WTC11 (cell line): Measurements from ENCODE around the gene FASTKD3. TPM values are rescaled to one million over a fixed set of nuclear protein-coding genes. Genes with fewer than 3 reads are reported as not detected.

Source experiments
- ATAC-seq: fragments of 200-7000 bp; cut with Tn5 transposase; 2 replicates; pipeline ENCODE4 v1.10.0; 2021; ENCODE audit warnings: mild to moderate bottlenecking, moderate library complexity
- CTCF ChIA-PET: fragments of 300-600 bp; sonication (Branson Sonifier 250); formaldehyde crosslinking; loops from one replicate; lab custom pipeline; 2021; ENCODE audit warnings: antibody characterized with exemption; lab: Charles Lee
- POLR2A ChIA-PET: fragments of 350-600 bp; sonication (Branson Sonifier 250); formaldehyde crosslinking; loops from one replicate; lab custom pipeline; 2021; ENCODE audit warnings: antibody characterized with exemption; lab: Charles Lee
- DNase-seq: peaks from one replicate; pipeline ENCODE4 v3.0.0; 2021; ENCODE audit warnings: low spot score
- H3K27ac Mint-ChIP-seq: 2 replicates; pipeline ENCODE4 v1.8.0; 2021; ENCODE audit warnings: mixed read lengths
- H3K27me3 Mint-ChIP-seq: 2 replicates; pipeline ENCODE4 v1.8.0; 2021; ENCODE audit warnings: low read depth, mild to moderate bottlenecking, moderate library complexity, mixed read lengths
- H3K36me3 Mint-ChIP-seq: 2 replicates; pipeline ENCODE4 v1.8.0; 2021; ENCODE audit warnings: mixed read lengths
- H3K4me1 Mint-ChIP-seq: 2 replicates; pipeline ENCODE4 v1.8.0; 2022; ENCODE audit warnings: mixed read lengths
- H3K4me3 Mint-ChIP-seq: 2 replicates; pipeline ENCODE4 v1.8.0; 2021; ENCODE audit warnings: mild to moderate bottlenecking, moderate library complexity, mixed read lengths
- H3K9me3 Mint-ChIP-seq: 2 replicates; pipeline ENCODE4 v1.8.0; 2021; ENCODE audit warnings: mixed read lengths
- CREB1 ChIP-seq: sonication (generic); formaldehyde crosslinking; IDR thresholded peaks from 2 replicates; pipeline ENCODE4 v1.8.0; 2023; ENCODE audit warnings: mild to moderate bottlenecking, missing genetic modification reagents
- ELF4 ChIP-seq: sonication (generic); formaldehyde crosslinking; IDR thresholded peaks from 2 replicates; pipeline ENCODE4 v1.8.1; 2022; ENCODE audit warnings: low read depth, mild to moderate bottlenecking, moderate library complexity, missing genetic modification reagents
- EMX1 ChIP-seq: fragments of 250-450 bp; sonication (Bioruptor Pico); IDR thresholded peaks from 2 replicates; pipeline ENCODE4 v1.8.0; 2021; ENCODE audit warnings: mild to moderate bottlenecking
- ESRRA ChIP-seq: sonication (generic); formaldehyde crosslinking; IDR thresholded peaks from 2 replicates; pipeline ENCODE4 v1.8.1; 2022; ENCODE audit warnings: mild to moderate bottlenecking, missing genetic modification reagents, borderline replicate concordance
- FOXK1 ChIP-seq: sonication (generic); formaldehyde crosslinking; IDR thresholded peaks from 2 replicates; pipeline ENCODE4 v1.8.0; 2022; ENCODE audit warnings: mild to moderate bottlenecking, moderate library complexity, missing genetic modification reagents
- NFYB ChIP-seq: sonication (generic); formaldehyde crosslinking; conservative IDR thresholded peaks from 2 replicates; pipeline ENCODE4 v1.8.0; 2022; ENCODE audit warnings: low read depth, missing genetic modification reagents
- NR1H2 ChIP-seq: sonication (generic); formaldehyde crosslinking; IDR thresholded peaks from 2 replicates; pipeline ENCODE4 v1.9.0; 2021; ENCODE audit warnings: mild to moderate bottlenecking, moderate library complexity, missing genetic modification reagents
- OVOL2 ChIP-seq: fragments of 250-450 bp; sonication (Bioruptor Pico); IDR thresholded peaks from 2 replicates; pipeline ENCODE4 v1.9.0; 2021; ENCODE audit warnings: mild to moderate bottlenecking, borderline replicate concordance
- ZNF416 ChIP-seq: fragments of 250-450 bp; sonication (Bioruptor Pico); IDR thresholded peaks from 2 replicates; pipeline ENCODE4 v1.9.0; 2021; ENCODE audit warnings: mild to moderate bottlenecking, inconsistent platforms
- total RNA-seq: library from RNA; stranded (reverse); gene quantifications from 3 replicates; pipeline ENCODE4 v1.2.3, GENCODE V29; 2021
- TF ChIP-seq, protein P1 (sequence below): sonication (generic); formaldehyde crosslinking; IDR thresholded peaks from 2 replicates; pipeline ENCODE4 v1.8.0; 2023; ENCODE audit warnings: missing genetic modification reagents, mild to moderate bottlenecking, borderline replicate concordance
- TF ChIP-seq, protein P2 (sequence below): fragments of 250-450 bp; sonication (Bioruptor Pico); IDR thresholded peaks from 2 replicates; pipeline ENCODE4 v1.9.0; 2021; ENCODE audit warnings: mild to moderate bottlenecking
- TF ChIP-seq, protein P3 (sequence below): sonication (generic); formaldehyde crosslinking; IDR thresholded peaks from 2 replicates; pipeline ENCODE4 v1.8.0; 2023; ENCODE audit warnings: mild to moderate bottlenecking, missing genetic modification reagents
- TF ChIP-seq, protein P4 (sequence below): fragments of 250-450 bp; sonication (Bioruptor Pico); IDR thresholded peaks from 2 replicates; pipeline ENCODE4 v2.1.2; 2022; ENCODE audit warnings: mild to moderate bottlenecking, moderate library complexity
- TF ChIP-seq, protein P5 (sequence below): sonication (generic); formaldehyde crosslinking; IDR thresholded peaks from 2 replicates; pipeline ENCODE4 v1.8.0; 2023; ENCODE audit warnings: missing genetic modification reagents

The FASTKD3 gene
- total RNA-seq, 1 experiment from 2014 or later: 8.7 TPM

DNA sequence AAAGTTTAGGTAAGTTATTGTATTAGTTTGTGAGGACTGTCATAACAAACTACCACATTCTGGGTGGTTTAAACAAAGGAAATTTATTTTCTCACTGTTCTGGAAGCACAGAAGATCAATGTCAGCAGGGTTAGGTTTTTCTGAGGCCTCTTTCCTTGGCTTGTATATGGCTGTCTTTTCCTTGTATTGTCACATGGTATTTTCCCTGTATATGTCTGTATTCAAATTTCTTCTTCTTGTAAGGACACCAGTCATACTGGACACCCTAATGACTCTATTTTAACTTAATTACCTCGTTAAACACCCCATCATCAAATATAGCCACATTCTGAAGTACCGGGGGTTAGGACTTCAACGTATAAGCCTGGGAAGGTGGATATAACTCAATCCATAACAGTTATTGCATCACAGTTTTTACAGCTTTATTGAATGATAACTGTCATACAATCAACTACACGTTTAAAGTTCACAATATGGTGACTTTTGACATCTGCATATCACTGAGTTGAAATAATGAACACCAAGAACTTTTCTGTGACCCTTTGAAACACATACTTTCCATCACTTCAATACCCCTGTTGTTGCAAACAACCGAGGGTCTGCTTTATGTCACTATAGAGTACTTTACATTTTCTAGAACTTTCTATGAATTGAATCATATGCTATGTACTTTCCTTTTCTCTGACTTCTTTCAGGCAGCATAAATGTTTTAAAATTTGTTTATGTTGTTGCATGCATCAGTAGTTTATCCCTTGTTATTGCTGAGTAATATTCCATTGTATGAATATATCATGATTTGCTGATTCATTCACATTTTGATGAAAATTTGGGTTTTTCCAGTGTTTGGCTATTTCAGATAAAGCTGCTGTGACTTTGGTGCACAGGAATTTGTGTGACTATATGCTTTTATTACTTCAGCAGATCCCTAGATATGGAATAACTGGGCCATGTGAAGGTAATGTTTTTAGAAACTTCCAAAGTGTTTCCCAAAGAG is 48.6 kb upstream of the FASTKD3 start:
- CTCF ChIA-PET: no interaction called here

More for the DNA sequence above, 48.6 kb upstream of the FASTKD3 start:
- H3K4me1 Mint-ChIP-seq: no peaks in the 10 kb centered on the region
- peaks cover 13% of the 10 kb centered on the region for H3K9me3 Mint-ChIP-seq
- H3K4me3 Mint-ChIP-seq: no peak overlapping the region
- ATAC-seq: no peak
- POLR2A ChIA-PET: no interaction called here
- no peak overlapping the region for H3K27ac Mint-ChIP-seq
- peaks cover 6% of the 10 kb centered on the region for H3K27me3 Mint-ChIP-seq
- TF ChIP-seq OVOL2 (CRISPR knock-in tag) (no peak), ZNF416 (no peak), FOXK1 (CRISPR knock-in tag) (no peak), ELF4 (CRISPR knock-in tag) (no peak), EMX1 (CRISPR knock-in tag) (no peak), ESRRA (CRISPR knock-in tag) (no peak), CREB1 (CRISPR knock-in tag) (no peak), NFYB (CRISPR knock-in tag) (no peak), NR1H2 (CRISPR knock-in tag) (no peak)
- TF ChIP-seq, protein P1, sequence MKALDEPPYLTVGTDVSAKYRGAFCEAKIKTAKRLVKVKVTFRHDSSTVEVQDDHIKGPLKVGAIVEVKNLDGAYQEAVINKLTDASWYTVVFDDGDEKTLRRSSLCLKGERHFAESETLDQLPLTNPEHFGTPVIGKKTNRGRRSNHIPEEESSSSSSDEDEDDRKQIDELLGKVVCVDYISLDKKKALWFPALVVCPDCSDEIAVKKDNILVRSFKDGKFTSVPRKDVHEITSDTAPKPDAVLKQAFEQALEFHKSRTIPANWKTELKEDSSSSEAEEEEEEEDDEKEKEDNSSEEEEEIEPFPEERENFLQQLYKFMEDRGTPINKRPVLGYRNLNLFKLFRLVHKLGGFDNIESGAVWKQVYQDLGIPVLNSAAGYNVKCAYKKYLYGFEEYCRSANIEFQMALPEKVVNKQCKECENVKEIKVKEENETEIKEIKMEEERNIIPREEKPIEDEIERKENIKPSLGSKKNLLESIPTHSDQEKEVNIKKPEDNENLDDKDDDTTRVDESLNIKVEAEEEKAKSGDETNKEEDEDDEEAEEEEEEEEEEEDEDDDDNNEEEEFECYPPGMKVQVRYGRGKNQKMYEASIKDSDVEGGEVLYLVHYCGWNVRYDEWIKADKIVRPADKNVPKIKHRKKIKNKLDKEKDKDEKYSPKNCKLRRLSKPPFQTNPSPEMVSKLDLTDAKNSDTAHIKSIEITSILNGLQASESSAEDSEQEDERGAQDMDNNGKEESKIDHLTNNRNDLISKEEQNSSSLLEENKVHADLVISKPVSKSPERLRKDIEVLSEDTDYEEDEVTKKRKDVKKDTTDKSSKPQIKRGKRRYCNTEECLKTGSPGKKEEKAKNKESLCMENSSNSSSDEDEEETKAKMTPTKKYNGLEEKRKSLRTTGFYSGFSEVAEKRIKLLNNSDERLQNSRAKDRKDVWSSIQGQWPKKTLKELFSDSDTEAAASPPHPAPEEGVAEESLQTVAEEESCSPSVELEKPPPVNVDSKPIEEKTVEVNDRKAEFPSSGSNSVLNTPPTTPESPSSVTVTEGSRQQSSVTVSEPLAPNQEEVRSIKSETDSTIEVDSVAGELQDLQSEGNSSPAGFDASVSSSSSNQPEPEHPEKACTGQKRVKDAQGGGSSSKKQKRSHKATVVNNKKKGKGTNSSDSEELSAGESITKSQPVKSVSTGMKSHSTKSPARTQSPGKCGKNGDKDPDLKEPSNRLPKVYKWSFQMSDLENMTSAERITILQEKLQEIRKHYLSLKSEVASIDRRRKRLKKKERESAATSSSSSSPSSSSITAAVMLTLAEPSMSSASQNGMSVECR (CRISPR knock-in tag): no peak
- TF ChIP-seq, protein P2, sequence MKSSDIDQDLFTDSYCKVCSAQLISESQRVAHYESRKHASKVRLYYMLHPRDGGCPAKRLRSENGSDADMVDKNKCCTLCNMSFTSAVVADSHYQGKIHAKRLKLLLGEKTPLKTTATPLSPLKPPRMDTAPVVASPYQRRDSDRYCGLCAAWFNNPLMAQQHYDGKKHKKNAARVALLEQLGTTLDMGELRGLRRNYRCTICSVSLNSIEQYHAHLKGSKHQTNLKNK: no peak
- TF ChIP-seq, protein P3, sequence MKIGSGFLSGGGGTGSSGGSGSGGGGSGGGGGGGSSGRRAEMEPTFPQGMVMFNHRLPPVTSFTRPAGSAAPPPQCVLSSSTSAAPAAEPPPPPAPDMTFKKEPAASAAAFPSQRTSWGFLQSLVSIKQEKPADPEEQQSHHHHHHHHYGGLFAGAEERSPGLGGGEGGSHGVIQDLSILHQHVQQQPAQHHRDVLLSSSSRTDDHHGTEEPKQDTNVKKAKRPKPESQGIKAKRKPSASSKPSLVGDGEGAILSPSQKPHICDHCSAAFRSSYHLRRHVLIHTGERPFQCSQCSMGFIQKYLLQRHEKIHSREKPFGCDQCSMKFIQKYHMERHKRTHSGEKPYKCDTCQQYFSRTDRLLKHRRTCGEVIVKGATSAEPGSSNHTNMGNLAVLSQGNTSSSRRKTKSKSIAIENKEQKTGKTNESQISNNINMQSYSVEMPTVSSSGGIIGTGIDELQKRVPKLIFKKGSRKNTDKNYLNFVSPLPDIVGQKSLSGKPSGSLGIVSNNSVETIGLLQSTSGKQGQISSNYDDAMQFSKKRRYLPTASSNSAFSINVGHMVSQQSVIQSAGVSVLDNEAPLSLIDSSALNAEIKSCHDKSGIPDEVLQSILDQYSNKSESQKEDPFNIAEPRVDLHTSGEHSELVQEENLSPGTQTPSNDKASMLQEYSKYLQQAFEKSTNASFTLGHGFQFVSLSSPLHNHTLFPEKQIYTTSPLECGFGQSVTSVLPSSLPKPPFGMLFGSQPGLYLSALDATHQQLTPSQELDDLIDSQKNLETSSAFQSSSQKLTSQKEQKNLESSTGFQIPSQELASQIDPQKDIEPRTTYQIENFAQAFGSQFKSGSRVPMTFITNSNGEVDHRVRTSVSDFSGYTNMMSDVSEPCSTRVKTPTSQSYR (CRISPR knock-in tag): no peak
- TF ChIP-seq, protein P4, sequence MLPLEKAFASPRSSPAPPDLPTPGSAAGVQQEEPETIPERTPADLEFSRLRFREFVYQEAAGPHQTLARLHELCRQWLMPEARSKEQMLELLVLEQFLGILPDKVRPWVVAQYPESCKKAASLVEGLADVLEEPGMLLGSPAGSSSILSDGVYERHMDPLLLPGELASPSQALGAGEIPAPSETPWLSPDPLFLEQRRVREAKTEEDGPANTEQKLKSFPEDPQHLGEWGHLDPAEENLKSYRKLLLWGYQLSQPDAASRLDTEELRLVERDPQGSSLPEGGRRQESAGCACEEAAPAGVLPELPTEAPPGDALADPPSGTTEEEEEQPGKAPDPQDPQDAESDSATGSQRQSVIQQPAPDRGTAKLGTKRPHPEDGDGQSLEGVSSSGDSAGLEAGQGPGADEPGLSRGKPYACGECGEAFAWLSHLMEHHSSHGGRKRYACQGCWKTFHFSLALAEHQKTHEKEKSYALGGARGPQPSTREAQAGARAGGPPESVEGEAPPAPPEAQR (CRISPR knock-in tag): no peak
- TF ChIP-seq, protein P5, sequence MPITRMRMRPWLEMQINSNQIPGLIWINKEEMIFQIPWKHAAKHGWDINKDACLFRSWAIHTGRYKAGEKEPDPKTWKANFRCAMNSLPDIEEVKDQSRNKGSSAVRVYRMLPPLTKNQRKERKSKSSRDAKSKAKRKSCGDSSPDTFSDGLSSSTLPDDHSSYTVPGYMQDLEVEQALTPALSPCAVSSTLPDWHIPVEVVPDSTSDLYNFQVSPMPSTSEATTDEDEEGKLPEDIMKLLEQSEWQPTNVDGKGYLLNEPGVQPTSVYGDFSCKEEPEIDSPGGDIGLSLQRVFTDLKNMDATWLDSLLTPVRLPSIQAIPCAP (CRISPR knock-in tag): no peak
- no peak for DNase-seq
- H3K36me3 Mint-ChIP-seq: peaks cover 7% of the 10 kb centered on the region
